Activated gamma-delta T cell treated with anti-CD3 and anti-CD28 coated beads, Interleukin-2, amount 50 U/mL, for 16 hours (primary cell): Measurements from ENCODE around the gene NACC1.
A peak's percentile ranks its signal among the peaks of the same experiment; 100 is the strongest.

ENCODE experiments used
- DNase-seq: peaks from one replicate; pipeline ENCODE4 v3.0.0-alpha.2; 2020; ENCODE audit warnings: low read depth

NACC1 gene

DNA sequence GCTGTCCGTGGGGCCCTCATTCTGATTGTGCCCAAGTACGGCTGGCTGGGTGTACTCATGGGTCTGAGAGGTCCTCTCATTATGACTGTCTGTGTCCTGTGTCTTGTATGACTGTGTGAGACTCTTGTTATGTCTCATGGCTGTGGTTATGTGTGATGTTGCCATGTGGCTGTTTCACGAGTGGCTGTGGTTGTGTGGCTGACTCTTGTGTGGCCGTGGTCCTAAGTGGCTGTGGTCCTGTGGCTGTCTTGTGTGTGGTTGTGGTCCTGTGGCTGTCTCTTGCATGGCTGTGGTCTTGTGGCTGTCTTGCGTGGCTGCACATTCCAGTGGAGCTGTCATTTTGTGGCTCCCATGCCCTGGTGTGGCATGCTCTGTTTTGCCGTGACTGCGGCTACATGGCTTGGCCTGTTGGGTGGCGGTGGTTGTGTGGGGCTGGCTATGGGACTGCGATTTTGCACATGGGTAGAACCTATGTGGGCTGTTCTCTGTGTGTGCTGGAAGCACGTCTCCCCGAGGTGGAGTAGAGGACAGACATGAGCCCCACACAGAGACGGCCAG lies 18.0 kb upstream of the NACC1 start:
- DNase-seq: peak; percentile 51

DNA sequence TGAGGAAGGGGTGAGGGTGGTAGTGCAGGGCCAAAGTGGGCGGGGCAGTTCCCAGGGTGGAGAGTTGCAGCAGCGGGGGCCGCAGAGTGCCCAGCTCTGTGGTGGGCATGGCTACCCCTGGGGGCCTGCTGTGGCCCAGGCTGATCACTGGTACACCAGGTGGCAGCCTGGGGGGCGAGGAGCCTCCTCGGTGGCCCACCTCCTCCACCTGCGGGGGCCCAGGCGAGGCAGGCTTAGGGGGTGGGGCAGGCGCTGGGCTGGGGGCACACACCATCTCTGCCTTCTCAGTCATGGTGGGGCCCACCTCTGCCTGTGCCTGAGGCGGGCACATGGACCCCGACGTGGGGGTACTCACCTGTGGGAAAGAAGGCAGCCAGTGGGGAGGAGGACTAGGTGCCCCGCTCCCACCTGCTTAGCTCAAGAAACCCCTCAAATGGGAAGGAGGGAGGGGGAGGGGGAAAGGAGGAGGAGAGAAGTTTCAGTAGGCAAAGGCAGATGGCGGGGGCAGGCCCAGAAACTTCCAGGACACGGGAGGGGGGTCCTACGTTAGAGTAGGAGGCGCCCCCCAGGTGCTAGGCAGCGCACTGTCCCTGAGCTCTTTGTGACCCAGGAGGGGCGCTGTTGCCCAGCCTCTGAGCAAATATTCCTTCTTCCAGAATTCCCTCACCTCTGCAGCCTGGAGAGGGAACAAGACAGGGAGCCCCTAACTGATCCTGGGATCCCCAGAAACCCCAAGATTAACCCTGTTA lies 17.0 kb upstream of the NACC1 start:
- DNase-seq: no peak

DNA sequence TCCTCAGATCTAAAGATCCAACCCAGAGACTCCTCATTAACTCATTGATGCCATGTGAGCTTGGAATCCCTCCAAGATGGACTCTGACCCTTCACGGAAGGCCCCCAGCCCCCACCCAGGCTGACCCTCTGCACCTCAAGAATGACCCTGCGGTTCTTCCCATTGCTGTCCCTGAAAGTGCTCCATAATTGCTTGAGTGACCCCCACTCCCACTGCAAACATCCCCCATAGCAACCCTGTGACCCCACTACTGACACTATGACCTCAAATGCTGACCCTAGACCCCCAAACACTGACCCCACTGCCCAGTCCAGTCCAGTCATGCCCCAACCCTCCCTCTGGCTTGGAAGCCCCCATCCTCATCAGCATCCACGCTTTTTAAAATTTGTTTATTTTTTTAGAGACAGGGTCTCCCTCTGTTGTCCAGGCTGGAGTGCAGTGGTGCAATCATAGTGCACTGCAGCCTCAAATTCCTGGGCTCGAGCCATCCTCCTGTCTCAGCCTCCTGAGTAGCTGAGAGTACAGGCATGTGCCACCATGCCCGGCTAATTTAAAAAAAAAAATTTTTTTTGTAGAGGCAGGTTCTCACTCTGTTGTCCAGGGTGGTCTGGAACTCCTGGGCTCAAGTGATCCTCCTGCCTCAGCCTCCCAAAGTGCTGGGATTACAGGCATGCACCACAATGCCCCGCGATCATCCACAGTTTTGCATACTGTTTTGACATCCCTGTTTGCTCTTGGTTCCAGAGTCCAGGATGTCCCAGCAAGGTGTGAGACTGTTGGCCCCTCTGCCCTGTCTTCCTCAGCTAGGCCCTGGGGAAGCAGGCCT lies 16.3 kb upstream of the NACC1 start:
- DNase-seq: no peak

DNA sequence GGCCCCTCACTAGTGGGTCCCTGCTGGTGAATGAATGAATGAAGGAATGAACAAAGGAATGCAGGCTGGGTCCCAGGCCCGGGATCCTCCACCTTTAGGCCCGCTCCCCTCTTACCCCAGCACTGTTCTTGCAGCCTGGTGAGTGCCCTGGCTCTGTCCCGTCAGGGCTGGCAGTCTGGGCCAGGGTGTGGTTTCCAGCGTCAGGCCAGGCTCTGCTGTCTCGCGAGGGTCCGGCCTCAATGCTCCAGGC lies 15.7 kb upstream of the NACC1 start:
- no peak for DNase-seq

DNA sequence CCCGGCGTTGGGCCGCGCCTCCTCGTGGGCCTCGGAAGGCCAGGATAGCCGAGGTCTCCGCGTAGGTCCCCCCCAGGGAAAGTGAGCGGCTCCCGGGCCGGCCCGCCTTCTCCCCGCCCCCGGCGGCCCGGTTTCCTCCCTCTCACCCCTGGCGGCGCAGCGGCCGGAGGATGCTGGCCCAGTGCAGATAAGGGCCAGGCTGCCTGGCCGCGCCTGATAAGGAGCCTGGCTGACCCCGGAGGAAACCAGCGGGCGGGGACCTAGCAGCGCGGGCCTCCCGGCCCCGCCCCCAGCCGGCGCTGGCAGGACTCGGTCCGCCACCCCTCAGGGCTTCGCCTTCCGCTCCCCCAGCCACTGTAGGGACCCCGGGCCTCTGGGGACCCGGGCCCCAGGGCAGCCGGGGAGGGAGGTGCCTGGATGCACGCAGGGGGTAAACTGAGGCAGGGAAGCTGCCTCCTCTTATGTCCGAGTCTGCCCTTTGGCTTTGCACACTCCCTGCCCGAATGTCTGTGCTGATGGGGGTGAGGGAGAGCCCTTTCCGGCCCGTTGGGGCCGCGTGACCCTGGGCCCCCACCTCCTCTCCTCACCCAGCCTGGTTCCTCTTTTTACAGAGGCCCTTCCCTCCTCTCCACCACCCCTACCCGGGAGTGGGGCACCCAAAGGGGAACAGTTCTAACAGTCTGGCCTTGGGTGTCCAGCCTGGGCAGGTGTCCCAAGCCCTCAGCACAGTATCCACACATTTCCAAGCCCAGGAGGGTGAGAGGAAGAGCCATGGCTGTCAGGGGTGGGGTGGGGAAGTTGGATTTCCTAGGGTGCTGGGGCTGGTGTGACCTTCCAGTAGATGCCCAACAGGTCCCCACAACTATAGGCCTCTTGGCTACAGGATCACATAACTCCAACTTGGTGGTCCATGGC lies 15.1 kb upstream of the NACC1 start, which contains the start of gene LYL1:
Gene LYL1 (minus strand): TSS at position 193 of the 915 bp plus-strand sequence. CDS start 1,687 bp downstream, outside the sequence.
- no peak for DNase-seq

DNA sequence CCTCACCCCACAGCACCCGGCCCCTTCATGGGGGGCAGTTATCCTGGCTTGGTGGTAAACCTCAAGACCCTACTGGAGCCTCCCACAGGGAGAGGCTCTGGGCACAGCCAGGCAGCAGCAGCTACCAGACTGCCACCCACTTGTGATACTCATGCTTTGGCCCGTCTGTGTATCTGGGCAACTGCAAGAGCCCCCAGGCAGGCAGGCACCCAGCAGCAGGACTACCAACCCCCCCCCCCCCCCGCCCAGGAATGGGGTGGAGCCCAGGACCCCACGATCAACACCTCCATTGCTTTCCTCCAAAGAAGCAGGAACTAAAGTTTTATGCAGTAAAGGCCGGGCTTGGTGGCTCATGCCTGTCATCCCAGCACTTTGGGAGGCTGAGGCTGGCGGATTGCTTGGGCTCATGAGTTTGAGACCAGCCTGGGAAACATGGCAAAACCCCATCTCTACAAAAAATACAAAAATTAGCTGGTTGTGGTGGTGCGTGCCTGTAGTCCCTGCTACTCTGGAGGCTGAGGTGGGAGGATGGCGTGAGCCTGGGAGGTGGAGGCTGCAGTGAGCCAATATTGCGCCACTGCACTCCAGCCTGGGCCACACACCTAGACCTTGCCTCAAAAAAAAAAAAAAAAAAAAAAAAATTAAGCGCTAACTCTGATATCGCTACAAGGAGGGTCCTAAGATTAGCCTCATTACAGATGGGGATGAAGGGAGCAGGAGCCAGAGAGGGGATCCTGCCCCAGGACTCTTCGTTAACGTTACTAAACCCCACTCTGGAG lies 14.3 kb upstream of the NACC1 start:
- no peak for DNase-seq

DNA sequence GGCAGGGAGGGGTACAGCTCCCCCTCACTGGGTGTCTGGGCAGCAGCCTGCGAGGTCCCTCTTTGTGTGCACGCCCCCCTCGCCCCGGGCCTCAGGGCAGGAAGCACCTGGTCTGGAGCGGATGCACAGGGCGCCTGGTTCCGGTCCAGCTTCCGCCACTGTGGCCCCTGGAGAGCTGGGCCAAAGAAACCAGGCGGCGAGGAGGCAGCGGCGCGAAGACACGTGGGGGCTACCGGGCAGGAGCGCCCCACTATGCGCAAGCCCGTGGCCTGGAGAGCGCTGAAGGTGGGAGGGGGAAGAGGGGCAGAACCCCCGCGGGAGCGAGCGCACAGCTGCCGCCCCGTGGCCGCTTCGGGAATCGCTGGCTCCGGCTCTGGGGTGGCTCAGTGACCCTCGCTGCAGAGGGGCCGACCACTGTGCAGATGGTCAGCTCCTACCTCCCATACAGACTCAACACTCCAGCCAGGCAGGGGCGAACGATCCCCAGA lies 13.7 kb upstream of the NACC1 start:
- DNase-seq: peak; percentile 50

DNA sequence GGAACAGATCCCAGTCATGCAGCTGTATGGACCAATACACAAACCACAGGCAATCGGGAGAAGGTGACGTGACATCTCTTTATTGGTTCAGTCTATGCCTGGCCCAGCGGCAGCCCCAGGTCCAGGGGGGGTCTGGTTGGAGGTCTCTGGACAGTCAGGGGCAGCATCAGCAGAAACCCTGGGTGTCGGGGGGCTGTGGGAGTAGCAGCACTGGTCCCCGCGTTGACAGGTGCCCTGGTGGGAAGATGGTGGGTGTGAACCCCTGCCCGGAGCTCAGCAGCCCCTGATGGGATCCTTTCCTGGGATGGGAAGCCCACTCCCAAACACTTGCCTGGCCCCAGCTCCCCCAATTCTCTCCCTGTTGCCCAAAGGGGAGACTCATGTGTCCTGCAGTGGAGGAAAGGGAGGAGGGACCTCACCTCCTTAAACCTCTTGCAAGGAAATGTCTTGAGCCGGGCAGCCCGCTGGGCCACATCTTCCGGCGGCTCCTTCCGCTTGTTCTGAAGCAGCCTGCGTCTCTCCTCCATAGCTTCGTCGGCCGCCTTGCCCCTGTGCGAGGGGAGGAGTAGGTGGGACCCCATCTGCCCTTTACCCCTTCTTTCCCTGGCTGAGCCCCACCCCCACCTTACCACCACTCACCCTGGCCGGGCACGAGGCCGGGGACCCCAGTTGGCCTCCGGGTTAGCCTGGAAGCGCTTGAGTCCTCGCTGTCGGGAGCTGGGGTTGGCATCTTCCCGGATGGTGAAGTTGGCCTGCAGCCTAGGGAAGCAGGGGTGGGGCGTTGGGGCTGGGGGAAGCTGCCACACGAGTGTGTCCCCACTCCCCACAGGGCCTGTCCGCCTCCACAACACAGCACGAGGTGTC lies 13.0 kb upstream of the NACC1 start:
- no peak for DNase-seq

DNA sequence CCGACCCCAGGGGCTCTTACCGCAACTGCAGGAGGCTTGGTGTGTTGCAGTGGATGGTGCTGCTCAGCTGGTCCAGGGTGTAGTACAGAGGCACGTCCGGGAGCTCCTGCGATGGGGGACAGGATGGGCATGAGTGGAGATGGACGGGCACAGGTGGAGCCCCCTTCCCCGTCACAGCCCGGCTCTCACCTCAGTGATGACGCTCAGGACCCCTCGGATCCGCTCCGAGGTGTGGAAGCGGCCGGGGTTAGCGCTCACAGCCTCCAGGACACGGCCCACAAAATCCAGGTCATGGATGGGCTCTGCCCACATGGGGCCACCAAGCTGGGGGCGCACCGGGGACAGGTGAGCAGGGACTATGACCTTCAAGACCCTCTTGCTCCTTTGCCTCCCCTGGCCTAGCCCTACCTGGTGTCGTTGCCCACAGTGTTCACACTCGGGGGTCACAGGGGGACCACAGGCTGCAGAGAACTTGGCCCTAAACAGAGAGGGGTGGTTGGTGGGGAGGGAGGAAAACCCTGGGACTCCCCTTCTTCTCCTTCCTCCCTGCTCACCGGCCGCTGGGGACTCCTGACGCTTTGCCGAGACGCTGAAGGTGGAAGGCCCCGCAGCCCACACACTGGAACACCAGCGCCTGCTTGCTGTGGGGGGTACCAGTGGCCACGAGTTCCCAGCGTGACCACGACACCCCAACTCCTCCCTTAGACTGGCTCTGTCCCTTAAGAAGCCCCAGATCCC lies 8.5 kb upstream of the NACC1 start:
- DNase-seq: no peak

DNA sequence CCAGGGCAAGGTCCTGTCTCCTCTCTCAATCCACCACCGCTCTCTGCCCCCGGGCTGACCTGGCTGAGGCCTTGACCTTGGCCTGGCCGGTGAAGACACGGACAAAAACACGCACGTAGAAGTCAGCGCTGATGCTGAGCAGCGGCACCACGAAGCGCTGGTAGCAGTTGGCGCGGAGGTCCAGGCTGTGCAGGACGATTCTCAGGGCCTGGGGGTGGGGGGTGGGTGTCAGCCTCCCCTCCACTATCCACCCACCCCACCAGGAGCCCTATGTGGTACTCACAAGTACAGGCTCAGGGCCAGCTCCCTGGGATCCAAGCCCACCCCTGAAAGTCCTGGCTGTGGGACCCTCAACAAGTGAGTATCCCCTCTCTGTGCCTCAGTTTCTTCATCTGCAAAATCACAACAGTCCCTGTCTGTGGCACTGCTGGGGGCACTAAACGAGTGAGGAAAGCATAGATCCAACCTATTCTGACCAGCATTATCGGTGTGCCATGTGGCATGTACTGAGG lies 7.9 kb upstream of the NACC1 start:
- DNase-seq: no peak

DNA sequence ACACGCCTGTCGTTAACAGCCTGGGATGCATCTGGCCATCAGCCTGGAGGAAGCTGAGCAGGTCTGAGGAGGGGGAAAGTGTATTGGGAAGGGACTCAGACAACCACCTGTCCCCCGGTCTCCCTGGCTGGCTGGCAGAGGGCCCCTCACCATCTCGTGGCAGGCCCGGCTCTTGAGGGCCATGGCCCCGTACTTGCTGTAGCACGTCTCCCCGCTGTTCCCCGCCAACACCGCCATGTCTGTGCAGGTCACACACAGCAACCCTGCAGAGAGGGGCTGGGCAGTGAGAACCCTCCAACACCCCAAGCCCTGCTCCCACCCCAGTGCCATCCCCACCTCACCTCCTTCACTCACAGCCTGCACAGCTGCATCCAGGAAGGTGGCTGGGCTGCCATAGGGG lies 5.5 kb upstream of the NACC1 start:
- no peak for DNase-seq

DNA sequence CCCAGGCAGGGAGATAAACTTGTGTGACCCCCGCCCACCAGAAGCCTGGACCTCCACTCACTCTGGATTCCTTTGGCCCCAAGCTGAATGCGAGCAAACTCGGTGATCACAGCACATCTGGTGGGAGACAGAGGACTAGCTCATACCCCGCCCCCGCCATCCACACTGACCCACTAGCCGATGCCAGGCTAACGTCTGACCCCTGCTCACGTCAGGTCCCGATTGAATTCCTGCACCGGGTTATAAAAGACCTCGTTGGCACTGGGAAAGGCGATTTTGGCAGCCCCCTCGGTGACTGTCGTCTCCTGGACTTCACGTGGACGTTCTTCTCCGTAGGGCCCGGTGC lies 2.2 kb upstream of the NACC1 start:
- DNase-seq: no peak

DNA sequence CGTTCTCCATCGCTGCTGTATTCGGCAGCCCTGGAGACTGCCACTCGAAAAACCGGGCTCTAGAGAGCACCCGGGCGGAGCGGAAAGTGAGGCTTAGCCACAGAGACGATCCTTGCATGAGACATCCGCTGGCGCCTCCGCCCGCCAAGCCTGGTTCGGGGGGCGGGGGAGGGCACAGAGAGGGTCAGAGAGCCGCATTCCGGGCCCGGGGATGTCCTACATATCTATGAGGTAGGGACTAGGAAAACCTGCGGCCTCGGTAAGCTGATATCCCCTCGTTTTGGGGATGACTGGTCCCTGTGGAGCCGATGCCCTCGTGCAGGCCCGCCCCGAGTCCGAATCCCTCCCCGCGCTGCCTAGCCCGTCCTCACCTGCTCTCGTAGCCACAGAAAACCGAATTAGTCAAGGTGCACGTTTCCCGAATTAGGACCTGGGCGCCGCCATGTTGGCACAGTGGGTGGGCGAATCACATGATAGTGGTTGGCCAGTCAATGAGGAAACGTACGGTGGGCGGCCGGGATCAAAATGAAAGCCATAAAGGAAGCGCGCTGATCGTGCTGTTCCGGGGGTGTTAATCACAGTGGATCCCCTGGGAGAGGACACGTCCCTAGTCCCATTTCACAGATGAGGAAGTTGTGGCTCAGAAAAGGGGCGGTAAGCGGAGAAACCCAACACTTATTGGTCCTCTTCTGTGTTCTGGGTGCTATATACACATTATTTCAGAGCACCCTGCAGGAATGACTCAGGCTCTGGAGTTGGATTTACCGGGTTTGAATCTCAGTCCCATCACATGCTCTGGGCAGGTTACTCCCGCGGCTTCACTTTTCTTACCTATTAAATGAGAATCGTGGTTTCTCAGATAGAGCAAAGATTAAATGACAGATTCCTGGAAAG lies 1.5 kb upstream of the NACC1 start, which contains the start of gene TRMT1:
Gene TRMT1 (minus strand): TSS at position 459 of the 894 bp plus-strand sequence. CDS start 341 bp downstream, at position 118.
- peak; percentile 84 for DNase-seq

DNA sequence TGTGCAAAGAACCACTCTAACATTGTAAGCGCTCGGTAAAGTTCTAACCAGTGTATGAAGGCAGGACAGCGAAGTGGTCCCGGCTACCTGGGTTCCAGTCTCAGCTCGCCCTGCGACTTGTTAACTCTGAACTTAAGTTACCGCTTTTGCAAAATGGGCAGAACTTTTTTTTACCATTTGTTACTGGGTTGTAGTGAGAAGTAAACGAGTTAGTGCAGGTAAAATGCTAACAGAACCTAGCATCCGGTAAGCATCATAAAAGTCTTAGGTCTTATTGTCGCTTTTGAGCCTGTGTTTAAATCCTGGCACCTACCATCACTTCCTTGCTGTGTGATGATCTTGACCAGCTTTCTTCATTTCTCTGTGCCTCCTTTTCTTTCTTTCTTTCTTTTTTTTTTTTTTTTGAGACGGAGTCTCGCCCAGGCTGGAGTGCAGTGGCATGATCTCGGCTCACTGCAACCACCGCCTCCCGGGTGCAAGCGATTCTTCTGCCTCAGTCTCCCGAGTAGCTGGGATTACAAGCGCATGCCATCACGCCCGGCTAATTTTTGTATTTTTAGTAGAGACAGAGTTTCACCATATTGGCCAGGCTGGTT lies 790 bp upstream of the NACC1 start:
- DNase-seq: no peak

DNA sequence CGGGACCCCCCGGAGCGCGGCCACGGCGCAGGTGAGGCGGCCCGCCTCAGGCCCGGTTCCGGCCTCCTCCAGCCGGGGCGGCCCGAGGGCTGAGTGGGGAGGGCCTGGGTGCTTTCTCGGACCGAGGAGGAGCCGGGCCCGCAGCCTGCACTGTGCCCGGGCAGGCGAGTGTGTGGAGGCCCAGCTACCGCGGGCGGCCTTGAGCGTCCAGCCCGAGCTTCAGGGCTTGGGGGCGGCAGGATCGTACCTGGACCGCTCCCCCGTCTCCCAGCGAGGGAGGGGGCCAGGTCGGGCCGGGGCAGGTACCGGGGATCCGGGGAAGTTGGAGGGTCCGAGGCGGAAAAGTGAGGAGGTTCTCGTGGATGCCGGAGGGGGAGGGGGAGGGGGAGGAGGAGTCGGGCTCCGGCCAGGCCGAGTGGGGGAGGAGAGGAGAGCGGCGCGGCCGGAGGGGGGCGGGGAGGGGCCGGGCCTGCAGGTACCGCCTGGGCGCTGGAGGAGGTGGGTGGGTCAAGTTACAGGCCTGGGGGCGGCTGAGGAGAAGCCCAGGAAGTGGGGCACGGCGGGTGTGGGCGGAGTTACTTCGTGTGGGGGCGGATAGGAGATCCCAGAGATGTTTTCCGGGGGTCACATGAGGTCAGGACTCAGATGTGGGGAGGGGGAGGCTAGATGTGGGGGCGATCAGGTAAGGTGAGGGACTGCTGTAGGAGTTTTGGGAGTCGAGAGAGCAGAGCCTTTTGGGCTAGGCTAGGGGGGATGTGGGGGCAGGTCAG lies 545 bp downstream of the NACC1 start:
- DNase-seq: no peak

DNA sequence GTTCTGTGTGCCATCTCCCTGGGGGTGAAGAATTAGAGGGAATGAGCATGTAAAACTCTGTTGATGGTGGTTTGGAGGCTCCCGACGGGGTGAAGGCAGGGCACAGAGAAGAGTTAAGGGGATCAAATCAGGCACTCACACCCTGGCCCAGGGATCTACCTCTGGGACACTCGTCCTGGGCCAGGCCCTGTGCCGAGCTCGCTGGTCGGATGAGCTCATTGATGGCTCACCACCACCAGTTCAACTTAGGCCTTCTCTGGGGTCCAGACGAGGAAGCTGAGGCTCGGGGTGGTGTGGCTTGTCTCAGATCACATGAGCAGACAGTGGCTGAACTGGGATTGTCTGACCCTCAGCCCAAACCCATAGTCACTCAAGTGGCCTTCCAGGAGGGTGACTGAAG lies 1.6 kb downstream of the NACC1 start:
- DNase-seq: no peak

DNA sequence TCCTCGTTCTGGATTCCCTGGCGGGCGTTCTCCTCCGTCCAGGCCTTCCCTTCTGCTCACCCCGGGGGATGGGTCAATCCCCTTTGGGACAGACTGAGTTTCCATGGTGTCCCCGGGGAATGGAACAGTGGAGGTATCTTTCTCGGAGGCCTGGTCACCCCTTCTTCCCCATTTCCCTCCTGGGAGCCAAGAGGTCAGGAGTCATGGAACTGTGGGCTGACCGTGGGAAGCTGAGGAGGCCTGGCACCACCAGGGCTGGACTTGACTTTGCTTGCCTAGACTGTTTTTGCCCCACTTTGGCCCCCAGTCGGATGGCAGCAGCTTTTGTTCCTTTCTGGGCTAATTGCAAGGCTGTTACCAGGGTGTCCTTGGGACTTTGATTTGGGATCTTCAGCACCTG lies 2.0 kb downstream of the NACC1 start:
- DNase-seq: no peak
